HepG2 (cell line): Measurements from ENCODE around the gene TNNI2. TPM values are rescaled to one million over a fixed set of nuclear protein-coding genes. Genes with fewer than 3 reads are reported as not detected.

Experiments
- ATAC-seq: fragments of 200-7000 bp; cut with Tn5 transposase; 3 replicates; pipeline ENCODE4 v1.9.1; 2020; ENCODE audit warnings: mild to moderate bottlenecking, moderate library complexity
- BruUV-seq: library from RNA; stranded (reverse); fragments of 400-500 nt; replicated peaks from 2 replicates; lab custom pipeline; 2021; lab: Mats Ljungman, UMichigan
- CTCF ChIA-PET: fragments of 300-600 bp; formaldehyde crosslinking; extraction: SDS; loops from one replicate; lab custom pipeline; 2021; ENCODE audit warnings: low total read pairs, inconsistent platforms, low intra/inter-chr PET ratio; lab: Yijun Ruan, JAX
- POLR2A ChIA-PET: fragments of 350-600 bp; sonication (Branson Sonifier 250); formaldehyde crosslinking; loops from one replicate; lab custom pipeline; 2020; ENCODE audit warnings: antibody characterized with exemption, inconsistent platforms; lab: Yijun Ruan, JAX
- DNase-seq: peaks from one replicate; pipeline ENCODE4 v3.0.0-alpha.2; 2015; ENCODE audit warnings: low spot score
- FAIRE-seq: peaks from 3 replicates; lab custom pipeline; 2011; peaks lifted over from hg19 to GRCh38; lab: Jason Lieb, UNC
- H2AFZ ChIP-seq: one replicate; pipeline ENCODE4 v1.6.1; 2011; ENCODE audit warnings: low read length, inconsistent platforms
- H3K27ac ChIP-seq: fragments of 300-600 bp; 3 replicates; pipeline ENCODE4 v1.8.0; 2011; ENCODE audit warnings: mixed run types, mild to moderate bottlenecking, mixed read lengths, low read length, inconsistent platforms; ENCODE audit not compliant: insufficient read depth; ENCODE audit errors: extremely low read length
- H3K27me3 ChIP-seq, 2 experiments: fragments of 200-600 bp in 1 of 2; 2 replicates in 1 of 2; 3 replicates in 1 of 2; pipeline versions ENCODE4 v1.6.0 to v1.8.0; 2011; ENCODE audit warnings: low read length in 2 of 2, mild to moderate bottlenecking in 2 of 2, moderate library complexity in 2 of 2, inconsistent platforms in 1 of 2; ENCODE audit not compliant: insufficient read depth in 2 of 2, control insufficient read depth in 1 of 2
- H3K36me3 ChIP-seq, 2 experiments: fragments of 200-600 bp in 1 of 2; replicated peaks in 1 of 2; 2 replicates in 1 of 2; 3 replicates in 1 of 2; pipeline versions ENCODE4 v1.5.1 to v1.8.0; 2011; ENCODE audit warnings: low read length in 2 of 2, inconsistent platforms in 1 of 2; ENCODE audit not compliant: insufficient read depth in 2 of 2, control insufficient read depth in 1 of 2
- H3K4me1 ChIP-seq: 2 replicates; pipeline ENCODE4 v1.5.1; 2012; ENCODE audit warnings: low read length, inconsistent platforms; ENCODE audit not compliant: insufficient read depth
- H3K4me2 ChIP-seq: 2 replicates; pipeline ENCODE4 v1.6.0; 2011; ENCODE audit warnings: low read depth, low read length, inconsistent platforms
- H3K4me3 ChIP-seq, 3 experiments: fragments of 200-600 bp in 1 of 3; sonication (generic), shearing (Covaris generic) in 1 of 3; replicated peaks in 1 of 3; 2 replicates each; pipeline ENCODE4 v1.5.1; 2011 to 2016; ENCODE audit warnings: low read length in 3 of 3, inconsistent platforms in 2 of 3, low read depth in 2 of 3, mild to moderate bottlenecking in 2 of 3, control low read depth in 1 of 3, mixed read lengths in 1 of 3; ENCODE audit not compliant: insufficient read depth in 1 of 3
- H3K79me2 ChIP-seq: one replicate; pipeline ENCODE4 v1.6.1; 2011; ENCODE audit warnings: low read length, inconsistent platforms; ENCODE audit not compliant: insufficient read depth
- H3K9ac ChIP-seq: 2 replicates; pipeline ENCODE4 v1.6.0; 2011; ENCODE audit warnings: mild to moderate bottlenecking, low read depth, low read length, inconsistent platforms; ENCODE audit not compliant: insufficient read depth
- H3K9me3 ChIP-seq: 2 replicates; pipeline ENCODE4 v1.5.1; 2012; ENCODE audit warnings: mild to moderate bottlenecking, low read length
- H4K20me1 ChIP-seq: 2 replicates; pipeline ENCODE4 v1.6.0; 2011; ENCODE audit warnings: inconsistent platforms, mild to moderate bottlenecking, low read length, moderate library complexity; ENCODE audit not compliant: insufficient read depth
- BRD4 ChIP-seq: sonication (generic); formaldehyde crosslinking; IDR thresholded peaks from 2 replicates; pipeline ENCODE4 v1.4.0; 2020; ENCODE audit warnings: missing genetic modification reagents
- KDM4B ChIP-seq: sonication (generic); formaldehyde crosslinking; IDR thresholded peaks from 2 replicates; pipeline ENCODE4 v1.4.0; 2020; ENCODE audit warnings: missing genetic modification reagents
- NFIB ChIP-seq: sonication (generic); formaldehyde crosslinking; IDR thresholded peaks from 2 replicates; pipeline ENCODE4 v1.9.0; 2021; ENCODE audit warnings: missing genetic modification reagents, mild to moderate bottlenecking, borderline replicate concordance
- PBX3 ChIP-seq: sonication (generic); formaldehyde crosslinking; IDR thresholded peaks from 2 replicates; pipeline ENCODE4 v1.8.1; 2023; ENCODE audit warnings: missing genetic modification reagents, inconsistent platforms, borderline replicate concordance
- TOE1 ChIP-seq: sonication (generic); formaldehyde crosslinking; IDR thresholded peaks from 2 replicates; pipeline ENCODE4 v1.4.0; 2020; ENCODE audit warnings: mild to moderate bottlenecking, missing genetic modification reagents
- U2AF1 ChIP-seq: fragments of 200-400 bp; formaldehyde crosslinking; optimal IDR thresholded peaks from 2 replicates; pipeline ENCODE3; 2017; ENCODE audit warnings: mild to moderate bottlenecking, low read depth, low read length
- ZBTB7B ChIP-seq: sonication (generic); formaldehyde crosslinking; IDR thresholded peaks from 2 replicates; pipeline ENCODE4 v1.4.0; 2020; ENCODE audit warnings: missing genetic modification reagents
- ZNF232 ChIP-seq: sonication (generic); formaldehyde crosslinking; IDR thresholded peaks from 2 replicates; pipeline ENCODE4 v1.4.0; 2020; ENCODE audit warnings: missing genetic modification reagents, borderline replicate concordance
- ZNF597 ChIP-seq: sonication (generic); formaldehyde crosslinking; IDR thresholded peaks from 2 replicates; pipeline ENCODE4 v1.5.0; 2020; ENCODE audit warnings: missing genetic modification reagents
- ZXDC ChIP-seq: sonication (generic); formaldehyde crosslinking; IDR thresholded peaks from 2 replicates; pipeline ENCODE4 v1.5.0; 2020; ENCODE audit warnings: mild to moderate bottlenecking, missing genetic modification reagents
- WGBS: methylation state at CpG from one replicate; pipeline ENCODE4 v1.1.6; 2017; ENCODE audit warnings: low lambda C conversion rate; 5-methylcytosine and 5-hydroxymethylcytosine counted together
- in situ Hi-C: cut with HindIII; loops from 2 replicates; pipeline ENCODE4 v1.10.0; 2017; ENCODE audit warnings: low pct_unique_long_range_greater_than_20kb; ENCODE audit not compliant: extremely low pct_ligation_motif_present
- intact Hi-C: fragments of 100-400 bp; cut with micrococcal nuclease; formaldehyde crosslinking; loops from one replicate; pipeline ENCODE4 v1.10.0; 2022; ENCODE audit not compliant: unreplicated experiment
- polyA plus RNA-seq, 8 experiments: library from polyadenylated mRNA; depleted of rRNA in 3 of 8; stranded (reverse) in 7 of 8; unstranded in 1 of 8; fragments of >200 nt; fragmentation: Illumina TruSeq in 4 of 8; extraction: Trizol in 4 of 8; gene quantifications; 2 replicates each; pipeline versions ENCODE4 v1.2.1 to v1.2.3, GENCODE V29; 2011 to 2016; ENCODE audit warnings: low read depth in 4 of 8, missing spikeins in 1 of 8, mixed read lengths in 1 of 8; ENCODE audit not compliant: insufficient read depth in 1 of 8
- total RNA-seq, 5 experiments: library from RNA; depleted of rRNA; stranded (reverse); fragments of >200 nt; fragmentation: Illumina TruSeq; extraction: Trizol; gene quantifications; 2 replicates each; pipeline ENCODE4 v1.2.3, GENCODE V29; 2016; ENCODE audit warnings: low read depth in 1 of 5
- TF ChIP-seq, protein P1 (sequence below): sonication (generic); formaldehyde crosslinking; IDR thresholded peaks from 2 replicates; pipeline ENCODE4 v1.4.0; 2020; ENCODE audit warnings: mild to moderate bottlenecking, missing genetic modification reagents, borderline replicate concordance

TNNI2 gene
- total and polyA plus RNA-seq, 2 of the 13 experiments (the other 11 are each of a cell fraction or from before 2014, with no cell fraction given): 7.2 to 12.0 TPM

- Histone ChIP-seq H4K20me1 (no peaks in the 10 kb centered on the region), H3K27me3 (peaks cover 5 to 30% of the 10 kb centered on the region in 2 experiments; a peak in 2 of 5 replicates), H3K4me3 (no peak overlapping the region), H3K79me2 (no peaks in the 10 kb centered on the region), H3K9me3 (no peaks in the 10 kb centered on the region), H3K4me2 (no peak overlapping the region), H3K9ac (no peak overlapping the region), H2AFZ (no peak overlapping the region), H3K4me1 (no peaks in the 10 kb centered on the region), H3K27ac (no peak overlapping the region), H3K36me3 (no peaks in the 10 kb centered on the region)
- in situ Hi-C loops: no loop called here
- 56% methylated on average over 6 of the region's 6 CpGs for WGBS
- intact Hi-C loops: no loop called here
- CTCF ChIA-PET: no interaction called here
- BruUV-seq: no TSS peak
- FAIRE-seq (no peak), ATAC-seq (no peak), DNase-seq (no peak)
- POLR2A ChIA-PET: no interaction called here
- TF ChIP-seq, protein P1, sequence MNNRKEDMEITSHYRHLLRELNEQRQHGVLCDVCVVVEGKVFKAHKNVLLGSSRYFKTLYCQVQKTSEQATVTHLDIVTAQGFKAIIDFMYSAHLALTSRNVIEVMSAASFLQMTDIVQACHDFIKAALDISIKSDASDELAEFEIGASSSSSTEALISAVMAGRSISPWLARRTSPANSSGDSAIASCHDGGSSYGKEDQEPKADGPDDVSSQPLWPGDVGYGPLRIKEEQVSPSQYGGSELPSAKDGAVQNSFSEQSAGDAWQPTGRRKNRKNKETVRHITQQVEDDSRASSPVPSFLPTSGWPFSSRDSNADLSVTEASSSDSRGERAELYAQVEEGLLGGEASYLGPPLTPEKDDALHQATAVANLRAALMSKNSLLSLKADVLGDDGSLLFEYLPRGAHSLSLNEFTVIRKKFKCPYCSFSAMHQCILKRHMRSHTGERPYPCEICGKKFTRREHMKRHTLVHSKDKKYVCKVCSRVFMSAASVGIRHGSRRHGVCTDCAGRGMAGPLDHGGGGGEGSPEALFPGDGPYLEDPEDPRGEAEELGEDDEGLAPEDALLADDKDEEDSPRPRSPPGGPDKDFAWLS (CRISPR knock-in tag): no peak
- no peak for TF ChIP-seq PBX3
These were observed 46.9 kb upstream of the TNNI2 start for GRCh38 chr11:1791912-1792311.

GRCh38 chr11:1792461-1792860 is 46.3 kb upstream of the TNNI2 start:
- no peak overlapping the region for H3K4me3 ChIP-seq
- no peaks in the 10 kb centered on the region for H3K79me2 ChIP-seq
- H3K9ac ChIP-seq: no peak overlapping the region
- no peaks in the 10 kb centered on the region for H4K20me1 ChIP-seq
- intact Hi-C loops: no loop called here
- ChIA-PET CTCF (no interaction called here), POLR2A (no interaction called here)
- no peaks in the 10 kb centered on the region for H3K4me1 ChIP-seq
- DNase-seq (no peak), ATAC-seq (no peak), FAIRE-seq (no peak)
- peaks cover 5 to 36% of the 10 kb centered on the region in 2 experiments; a peak in 3 of 5 replicates for H3K27me3 ChIP-seq
- in situ Hi-C loops: no loop called here
- no peak overlapping the region for H2AFZ ChIP-seq
- no peak overlapping the region for H3K4me2 ChIP-seq
- H3K9me3 ChIP-seq: no peaks in the 10 kb centered on the region
- WGBS: 55% methylated on average over 12 of the region's 12 CpGs
- H3K27ac ChIP-seq: no peak overlapping the region
- no TSS peak for BruUV-seq
- H3K36me3 ChIP-seq: no peaks in the 10 kb centered on the region
- TF ChIP-seq BRD4 (CRISPR knock-in tag): no peak
- no peak for TF ChIP-seq ZNF232 (CRISPR knock-in tag)
- no peak for TF ChIP-seq NFIB (CRISPR knock-in tag)
- TF ChIP-seq TOE1 (CRISPR knock-in tag): no peak
- no peak for TF ChIP-seq ZXDC (CRISPR knock-in tag)
- no peak for TF ChIP-seq ZBTB7B
- TF ChIP-seq ZNF597 (CRISPR knock-in tag): no peak
- no peak for TF ChIP-seq U2AF1
- TF ChIP-seq KDM4B (CRISPR knock-in tag): no peak
